ENCODE measurements around the gene PIK3AP1. TPM values are rescaled to one million over a fixed set of nuclear protein-coding genes. Genes with fewer than 3 reads are reported as not detected.

Gene PIK3AP1
- total RNA-seq, 1 experiment from 2014 or later: 7.1 TPM

- no peak overlapping the region for H3K9ac ChIP-seq (ENCODE audit: low read length)
- H3K4me3 ChIP-seq (replicated peaks in 1 of 2; ENCODE audit: low read depth in 1 of 2, low read length in 2 of 2): no peak overlapping the region
- no peak overlapping the region for H3K4me2 ChIP-seq (ENCODE audit: low read length)
- H3K79me2 ChIP-seq (ENCODE audit: insufficient read depth, low read length): peaks cover 39% of the 10 kb centered on the region
- DNase-seq (ENCODE audit: low read depth, low spot score): no peak
- no peak overlapping the region for H2AFZ ChIP-seq (ENCODE audit: low read depth, low read length, poor library complexity, severe bottlenecking)
- CTCF ChIA-PET: interaction anchor here (0.5 to 1.5 kb wide), 5 partner anchors 42 to 181 kb away, joined by 3 to 5 read pairs (median 4); partner anchors contain the start of gene TLL2
- H3K36me3 ChIP-seq (ENCODE audit: control insufficient read depth in 1 of 2, insufficient read depth in 2 of 2, low read length in 2 of 2): peaks cover 20 to 21% of the 10 kb centered on the region in 2 experiments; a peak in 2 of 4 replicates
- intact Hi-C loops (cut with micrococcal nuclease): loop anchor here (1.0 to 2.0 kb wide), 2 partner anchors 65 to 159 kb away; no protein-coding TSS in a partner anchor
- H3K9me3 ChIP-seq (ENCODE audit: control insufficient read depth in 1 of 2, insufficient read depth in 1 of 2, low read depth in 1 of 2, low read length in 2 of 2): no peaks in the 10 kb centered on the region
- H4K20me1 ChIP-seq (ENCODE audit: insufficient read depth): peaks cover 4% of the 10 kb centered on the region
- H3K27me3 ChIP-seq (ENCODE audit: insufficient read depth, low read length): no peaks in the 10 kb centered on the region
- H3K27ac ChIP-seq (ENCODE audit: low read depth, low read length): no peak overlapping the region
- peak; percentile 47 for TF ChIP-seq RAD21 (IDR thresholded peaks at IDR 0.05; ENCODE audit: low read depth)
- TF ChIP-seq REST (IDR thresholded peaks at IDR 0.05; ENCODE audit: low read depth): no peak
- TF ChIP-seq EZH2phosphoT487 (IDR thresholded peaks at IDR 0.05; ENCODE audit: borderline replicate concordance): no peak
- TF ChIP-seq ATF3 (IDR thresholded peaks at IDR 0.05): no peak
- TF ChIP-seq YY1 (IDR thresholded peaks at IDR 0.05; ENCODE audit: extremely low read depth, insufficient replicate concordance, low read depth, low read length): no peak
- no peak for TF ChIP-seq TCF7L2 (IDR thresholded peaks at IDR 0.05; ENCODE audit: borderline replicate concordance, extremely low read depth, insufficient read depth, insufficient read length)
- TF ChIP-seq JUND (IDR thresholded peaks at IDR 0.05): no peak
- TF ChIP-seq ELF1 (IDR thresholded peaks at IDR 0.05; ENCODE audit: borderline replicate concordance, low read depth): no peak
- no peak for TF ChIP-seq CEBPB (IDR thresholded peaks at IDR 0.05; ENCODE audit: low read depth)
- peak; percentile 40 to 56 (median 41); a peak in 5 of 6 replicates for TF ChIP-seq CTCF (IDR thresholded peaks at IDR 0.05 in 2 of 3, conservative IDR thresholded peaks at IDR 0.05 in 1 of 3; ENCODE audit: borderline replicate concordance in 1 of 3, insufficient read depth in 1 of 3, low read depth in 2 of 3, low read length in 2 of 3)
- TF ChIP-seq SIN3A (IDR thresholded peaks at IDR 0.05; ENCODE audit: low read depth): no peak
- no peak for TF ChIP-seq ZFX (IDR thresholded peaks at IDR 0.05)
- TF ChIP-seq CBX3 (IDR thresholded peaks at IDR 0.05; ENCODE audit: low read depth): no peak
- no peak for TF ChIP-seq POLR2A (IDR thresholded peaks at IDR 0.05; ENCODE audit: borderline replicate concordance, extremely low read depth, insufficient read depth, insufficient read length)
- TF ChIP-seq ZBTB33 (IDR thresholded peaks at IDR 0.05; ENCODE audit: extremely low read depth, insufficient replicate concordance, low read length): no peak
- no peaks in the 10 kb centered on the region for H3K9me2 ChIP-seq (ENCODE audit: insufficient read depth)
- ATAC-seq: peak; percentile 60
- no TSS peak for BruUV-seq (replicated peaks)
- RAD21 ChIA-PET (ENCODE audit: low non-redundant PET in 1 of 2, low total read pairs in 2 of 2, uncharacterized antibody in 2 of 2, unreplicated experiment in 2 of 2): no interaction called here
- H3K4me1 ChIP-seq (ENCODE audit: control insufficient read depth in 1 of 2, insufficient read depth in 2 of 2, low read length in 2 of 2): no peaks in the 10 kb centered on the region
- POLR2A ChIA-PET: no interaction called here
These were observed 164.3 kb downstream of the PIK3AP1 start for GRCh38 chr10:96556003-96556402.

All from HCT116 (cell line).